Type B pancreatic cell (in vitro differentiated cells): ENCODE results near the gene WDR11. TPM values are rescaled to one million over a fixed set of nuclear protein-coding genes. Genes with fewer than 3 reads are reported as not detected.
"Not testable (repeated sequence)": the region's sequence is repeated elsewhere in the genome, so short reads cannot be mapped to it uniquely, and the experiment has no call there.

Source experiments
- DNase-seq: peaks from one replicate; pipeline ENCODE4 v3.0.0; 2021; ENCODE audit warnings: mixed read lengths; ENCODE audit not compliant: unreplicated experiment; ENCODE audit errors: extremely low spot score
- H3K27ac Mint-ChIP-seq: 2 replicates; pipeline ENCODE4 v1.8.0; 2021; ENCODE audit warnings: mild to moderate bottlenecking, mixed read lengths
- H3K27me3 Mint-ChIP-seq: 2 replicates; pipeline ENCODE4 v1.8.0; 2021; ENCODE audit warnings: mixed read lengths
- H3K36me3 Mint-ChIP-seq: 2 replicates; pipeline ENCODE4 v1.8.0; 2021; ENCODE audit warnings: mixed read lengths
- H3K4me1 Mint-ChIP-seq: one replicate; pipeline ENCODE4 v1.8.0; 2021; ENCODE audit warnings: mixed read lengths; ENCODE audit not compliant: unreplicated experiment
- H3K4me3 Mint-ChIP-seq: 2 replicates; pipeline ENCODE4 v1.8.0; 2021; ENCODE audit warnings: mild to moderate bottlenecking, mixed read lengths
- H3K9me3 Mint-ChIP-seq: 2 replicates; pipeline ENCODE4 v1.8.0; 2021; ENCODE audit warnings: mixed read lengths
- total RNA-seq: library from RNA; stranded (reverse); gene quantifications from 2 replicates; pipeline ENCODE4 v1.2.1, GENCODE V29; 2021; ENCODE audit warnings: low replicate concordance
- TF ChIP-seq, protein P1 (sequence below): fragments of 200-600 bp; sonication (generic); conservative IDR thresholded peaks from 2 replicates; pipeline ENCODE4 v1.5.0; 2021; ENCODE audit warnings: antibody characterized with exemption, mild to moderate bottlenecking

WDR11 gene
- total RNA-seq, 1 donor from 2014 or later = 65.5 TPM

DNA sequence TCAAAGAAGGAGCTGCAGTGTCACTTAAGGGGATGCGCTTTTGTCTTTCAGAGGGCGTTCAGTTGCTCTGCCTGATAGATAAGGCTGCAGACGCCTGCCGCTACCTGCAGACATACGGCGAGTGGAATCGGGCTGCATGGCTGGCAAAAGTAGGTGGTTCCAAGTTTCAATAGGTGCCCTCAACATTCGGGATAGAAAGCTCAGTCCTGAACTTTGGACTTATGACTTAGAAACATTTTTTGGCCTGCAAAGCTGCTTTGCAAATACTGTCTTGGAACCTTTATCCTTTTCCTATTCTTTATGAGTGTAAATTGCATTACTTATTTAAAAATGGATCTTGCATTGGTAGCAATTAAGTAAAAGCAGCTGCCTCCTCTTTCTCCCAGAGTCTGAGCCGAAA, 54.1 kb downstream of the WDR11 start:
- H3K4me3 Mint-ChIP-seq = no peak overlapping the region
- no peaks in the 10 kb centered on the region for H3K9me3 Mint-ChIP-seq
- peaks cover 50% of the 10 kb centered on the region for H3K36me3 Mint-ChIP-seq
- H3K27ac Mint-ChIP-seq = no peak overlapping the region
- H3K4me1 Mint-ChIP-seq = no peaks in the 10 kb centered on the region
- TF ChIP-seq, protein P1, sequence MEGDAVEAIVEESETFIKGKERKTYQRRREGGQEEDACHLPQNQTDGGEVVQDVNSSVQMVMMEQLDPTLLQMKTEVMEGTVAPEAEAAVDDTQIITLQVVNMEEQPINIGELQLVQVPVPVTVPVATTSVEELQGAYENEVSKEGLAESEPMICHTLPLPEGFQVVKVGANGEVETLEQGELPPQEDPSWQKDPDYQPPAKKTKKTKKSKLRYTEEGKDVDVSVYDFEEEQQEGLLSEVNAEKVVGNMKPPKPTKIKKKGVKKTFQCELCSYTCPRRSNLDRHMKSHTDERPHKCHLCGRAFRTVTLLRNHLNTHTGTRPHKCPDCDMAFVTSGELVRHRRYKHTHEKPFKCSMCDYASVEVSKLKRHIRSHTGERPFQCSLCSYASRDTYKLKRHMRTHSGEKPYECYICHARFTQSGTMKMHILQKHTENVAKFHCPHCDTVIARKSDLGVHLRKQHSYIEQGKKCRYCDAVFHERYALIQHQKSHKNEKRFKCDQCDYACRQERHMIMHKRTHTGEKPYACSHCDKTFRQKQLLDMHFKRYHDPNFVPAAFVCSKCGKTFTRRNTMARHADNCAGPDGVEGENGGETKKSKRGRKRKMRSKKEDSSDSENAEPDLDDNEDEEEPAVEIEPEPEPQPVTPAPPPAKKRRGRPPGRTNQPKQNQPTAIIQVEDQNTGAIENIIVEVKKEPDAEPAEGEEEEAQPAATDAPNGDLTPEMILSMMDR = no peak
- DNase-seq = no peak
- H3K27me3 Mint-ChIP-seq = no peaks in the 10 kb centered on the region

DNA sequence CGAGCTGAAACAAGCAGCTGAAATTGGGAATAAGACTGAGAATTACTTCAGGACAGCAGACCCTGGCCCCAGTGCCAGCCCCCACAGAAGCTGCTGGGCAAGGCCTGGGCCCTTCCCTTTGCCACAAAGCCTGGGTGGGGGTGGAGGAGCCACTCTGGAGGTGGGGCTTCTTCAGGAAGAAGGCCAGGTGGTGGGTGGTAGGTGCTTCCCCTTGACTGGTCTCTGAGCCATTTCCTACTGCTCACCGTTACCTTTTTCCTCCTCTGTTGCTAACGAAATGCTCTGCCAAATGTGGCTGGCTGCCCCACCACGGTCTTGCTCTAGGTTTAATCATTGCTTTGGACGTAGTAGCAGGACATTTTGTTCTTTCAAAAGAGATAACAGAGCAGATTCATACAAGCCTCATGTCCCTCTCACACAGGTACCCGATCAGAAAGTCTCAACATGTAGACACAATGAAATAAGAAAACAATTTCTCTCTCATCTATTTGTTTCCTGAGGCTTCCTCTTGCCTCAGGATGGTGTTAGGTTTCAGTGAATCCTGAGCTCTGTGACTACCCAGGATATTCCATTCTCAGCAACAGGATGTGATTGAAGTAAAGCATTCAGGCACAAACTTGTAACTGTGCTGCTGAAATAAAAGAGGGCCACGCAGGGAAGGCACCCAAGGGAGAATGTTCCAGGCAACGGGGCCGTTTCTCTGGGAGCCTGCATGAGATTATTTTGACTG, 66.5 kb downstream of the WDR11 start:
- H3K27me3 Mint-ChIP-seq = no peaks in the 10 kb centered on the region
- peaks cover 8% of the 10 kb centered on the region for H3K4me1 Mint-ChIP-seq
- no peak overlapping the region for H3K4me3 Mint-ChIP-seq
- DNase-seq = no peak
- no peaks in the 10 kb centered on the region for H3K36me3 Mint-ChIP-seq
- no peaks in the 10 kb centered on the region for H3K9me3 Mint-ChIP-seq
- no peak overlapping the region for H3K27ac Mint-ChIP-seq
- TF ChIP-seq, protein P1 = no peak

DNA sequence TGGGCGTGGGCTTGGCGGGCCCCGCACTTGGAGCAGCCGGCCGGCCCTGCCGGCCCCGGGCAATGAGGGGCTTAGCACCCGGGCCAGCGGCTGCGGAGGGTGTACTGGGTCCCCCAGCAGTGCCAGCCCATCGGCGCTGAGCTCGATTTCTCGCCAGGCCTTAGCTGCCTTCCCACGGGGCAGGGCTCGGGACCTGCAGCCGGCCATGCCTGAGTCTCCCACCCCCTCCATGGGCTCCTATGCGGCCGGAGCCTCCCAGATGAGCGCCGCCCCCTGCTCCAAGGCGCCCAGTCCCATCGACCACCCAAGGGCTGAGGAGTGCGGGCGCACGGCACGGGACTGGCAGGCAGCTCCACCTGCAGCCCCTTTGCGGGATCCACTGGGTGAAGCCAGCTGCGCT, 72.7 kb downstream of the WDR11 start:
- peaks cover 17% of the 10 kb centered on the region for H3K4me1 Mint-ChIP-seq
- DNase-seq, H3K9me3 Mint-ChIP-seq, H3K27me3 Mint-ChIP-seq, H3K4me3 Mint-ChIP-seq, H3K36me3 Mint-ChIP-seq, H3K27ac Mint-ChIP-seq: not testable (repeated sequence)

DNA sequence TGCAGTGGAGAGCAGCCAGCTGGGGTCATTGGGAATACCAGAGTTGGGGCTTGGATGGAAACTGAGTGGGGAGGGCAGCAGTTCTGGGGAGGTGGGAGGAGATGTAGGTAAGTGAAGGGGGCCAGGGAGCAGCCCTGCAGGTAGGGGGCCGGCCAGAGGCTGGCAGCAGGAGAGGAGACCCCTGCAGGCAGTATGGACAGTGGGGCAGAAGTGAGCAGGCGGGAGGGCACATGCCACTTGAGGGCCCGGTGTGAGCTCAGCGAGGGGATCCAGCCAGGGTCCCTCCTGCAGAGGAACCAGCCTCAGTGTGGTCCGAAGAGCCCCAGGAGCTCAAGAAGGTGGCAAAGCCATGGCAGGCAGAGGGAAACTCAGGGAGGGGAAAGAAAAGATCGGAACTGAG, 75.4 kb downstream of the WDR11 start:
- Mint-ChIP-seq H3K36me3 (no peaks in the 10 kb centered on the region), H3K27ac (no peak overlapping the region), H3K4me1 (peaks cover 32% of the 10 kb centered on the region), H3K9me3 (no peaks in the 10 kb centered on the region), H3K4me3 (no peak overlapping the region), H3K27me3 (no peaks in the 10 kb centered on the region)
- TF ChIP-seq, protein P1 = no peak
- no peak for DNase-seq

DNA sequence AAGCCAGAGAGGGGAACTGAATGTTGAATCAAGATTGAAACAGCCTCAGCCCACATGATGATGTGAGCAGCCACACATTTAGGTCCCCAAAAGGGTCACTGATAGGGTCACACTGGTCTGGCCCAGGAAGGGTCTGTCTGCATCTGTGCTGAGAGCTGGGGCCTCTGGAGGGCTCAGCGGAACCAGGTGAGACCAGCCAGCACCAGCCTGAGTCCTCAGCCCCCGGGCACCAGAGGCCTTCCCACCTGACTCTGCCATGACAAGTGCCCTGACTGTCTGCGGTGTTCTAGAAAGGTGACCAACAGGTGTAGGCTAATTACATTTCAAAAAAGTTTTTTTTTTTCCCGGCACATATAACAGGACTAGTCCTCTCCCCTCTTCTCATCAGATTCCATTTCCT, 76.2 kb downstream of the WDR11 start:
- Mint-ChIP-seq H3K4me1 (peaks cover 37% of the 10 kb centered on the region), H3K27me3 (no peaks in the 10 kb centered on the region), H3K27ac (peak overlapping the region; percentile 44), H3K9me3 (no peaks in the 10 kb centered on the region), H3K4me3 (peak overlapping the region; percentile 44), H3K36me3 (no peaks in the 10 kb centered on the region)
- TF ChIP-seq, protein P1 = no peak
- DNase-seq = no peak

DNA sequence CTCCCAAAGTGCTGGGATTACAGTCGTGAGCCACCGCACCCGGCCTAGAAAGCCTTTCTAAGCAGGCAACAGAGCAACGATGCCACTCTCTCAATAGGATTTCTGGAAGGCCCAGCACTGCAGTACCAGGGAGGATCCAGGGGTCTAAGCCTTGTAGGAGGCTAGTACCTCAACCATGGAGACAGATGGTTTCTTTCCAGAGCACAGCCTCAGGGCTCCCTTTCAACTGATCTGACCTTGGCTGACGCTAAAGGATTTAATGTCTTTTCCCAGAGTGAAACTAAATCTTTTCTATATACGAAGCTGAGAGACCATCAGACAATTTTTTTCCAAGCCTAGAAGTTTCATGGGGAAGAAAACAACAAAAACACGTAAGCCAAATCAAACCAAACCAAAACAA, 78.0 kb downstream of the WDR11 start:
- Mint-ChIP-seq H3K27me3 (no peaks in the 10 kb centered on the region), H3K36me3 (no peaks in the 10 kb centered on the region), H3K9me3 (no peaks in the 10 kb centered on the region), H3K4me3 (no peak overlapping the region), H3K27ac (no peak overlapping the region), H3K4me1 (peaks cover 37% of the 10 kb centered on the region)
- TF ChIP-seq, protein P1 = no peak
- DNase-seq = no peak
